GM23248 (cell line): ENCODE data around the gene ASB16.

Experiments
- EZH2 ChIP-seq: fragments of 200-600 bp; sonication (generic); IDR thresholded peaks from 2 replicates; pipeline ENCODE4 v1.6.1; 2018; ENCODE audit warnings: antibody characterized with exemption, mild to moderate bottlenecking; ENCODE audit not compliant: insufficient read depth, poor library complexity, severe bottlenecking
- EZH2phosphoT487 ChIP-seq: fragments of 200-600 bp; sonication (generic); IDR thresholded peaks from 2 replicates; pipeline ENCODE4 v1.6.1; 2018; ENCODE audit warnings: antibody characterized with exemption, moderate library complexity, mild to moderate bottlenecking, low read depth; ENCODE audit not compliant: insufficient read depth

- no peak for TF ChIP-seq EZH2
- TF ChIP-seq EZH2phosphoT487: no peak
Observed at GRCh38 chr17:44187131-44187899, 16.8 kb downstream of the ASB16 start.
